HG02642 (cell line): ENCODE measurements around the gene NCOA3.

Experiments
- ATAC-seq: cut with Tn5 transposase; IDR thresholded peaks from one replicate; pipeline ENCODE4 v1.9.1; 2021; ENCODE audit warnings: mild to moderate bottlenecking; ENCODE audit not compliant: unreplicated experiment, poor library complexity

NCOA3 gene

DNA sequence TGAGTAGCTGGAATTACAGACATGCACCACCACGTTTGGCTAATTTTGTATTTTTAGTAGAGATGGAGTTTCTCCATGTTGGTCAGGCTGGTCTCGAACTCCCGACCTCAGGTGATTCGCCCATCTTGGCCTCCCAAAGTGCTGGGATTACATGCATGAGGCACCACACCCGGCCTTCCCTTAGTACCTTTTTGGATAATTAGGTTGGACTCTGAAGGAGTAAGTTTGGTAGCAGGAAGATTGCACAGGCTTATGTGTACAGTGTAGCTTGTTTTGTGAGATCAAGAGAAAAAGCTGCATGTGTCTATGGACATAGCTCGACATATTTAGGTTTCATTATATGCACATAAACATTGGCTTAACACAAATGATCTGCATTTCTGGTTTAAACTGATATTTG, 116.8 kb downstream of the NCOA3 start:
- no peak for ATAC-seq

DNA sequence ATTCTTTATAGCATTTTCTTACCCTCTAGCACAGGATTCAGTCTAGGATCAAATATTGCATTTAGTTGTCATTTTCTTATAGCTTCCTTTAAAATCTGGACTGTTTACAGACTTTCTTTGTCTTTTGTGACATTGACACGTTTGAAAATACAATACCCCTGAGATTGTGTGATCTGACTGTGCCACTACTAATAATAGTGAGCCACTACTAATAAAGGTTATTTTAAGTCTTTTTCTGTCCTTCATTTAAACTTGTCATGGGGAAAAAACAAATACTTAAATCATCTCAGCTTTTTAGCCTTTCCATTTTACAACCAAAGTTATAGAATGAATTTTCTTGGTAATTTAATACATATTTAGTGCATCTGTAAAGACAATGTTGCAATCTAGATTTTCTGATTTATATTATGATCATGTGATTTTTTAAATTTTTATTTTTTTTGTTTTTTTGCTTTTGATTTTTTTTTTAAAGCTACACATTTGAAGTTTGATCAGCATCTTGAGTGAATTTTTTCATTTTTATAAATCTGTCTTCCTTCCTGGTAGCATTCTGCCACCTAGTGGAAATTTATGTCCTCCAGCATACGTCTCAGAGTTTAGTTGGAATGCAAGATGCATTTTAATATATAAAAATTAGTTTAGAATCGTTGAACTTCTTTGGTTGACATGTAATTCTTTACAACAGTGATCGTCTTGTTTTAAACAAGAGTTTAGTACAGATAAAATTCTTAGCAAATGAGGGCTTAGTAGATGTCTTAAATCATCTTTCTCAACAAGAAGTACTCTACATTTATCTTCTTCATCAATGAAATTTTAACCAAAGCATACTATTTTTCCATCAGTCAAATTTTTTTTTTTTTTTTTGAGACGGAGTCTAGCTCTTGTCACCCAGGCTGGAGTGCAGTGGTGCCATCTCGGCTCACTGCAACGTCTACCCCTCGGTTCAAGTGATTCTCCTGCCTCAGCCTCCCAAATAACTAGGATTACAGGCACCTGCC, 119.4 kb downstream of the NCOA3 start:
- ATAC-seq = no peak

DNA sequence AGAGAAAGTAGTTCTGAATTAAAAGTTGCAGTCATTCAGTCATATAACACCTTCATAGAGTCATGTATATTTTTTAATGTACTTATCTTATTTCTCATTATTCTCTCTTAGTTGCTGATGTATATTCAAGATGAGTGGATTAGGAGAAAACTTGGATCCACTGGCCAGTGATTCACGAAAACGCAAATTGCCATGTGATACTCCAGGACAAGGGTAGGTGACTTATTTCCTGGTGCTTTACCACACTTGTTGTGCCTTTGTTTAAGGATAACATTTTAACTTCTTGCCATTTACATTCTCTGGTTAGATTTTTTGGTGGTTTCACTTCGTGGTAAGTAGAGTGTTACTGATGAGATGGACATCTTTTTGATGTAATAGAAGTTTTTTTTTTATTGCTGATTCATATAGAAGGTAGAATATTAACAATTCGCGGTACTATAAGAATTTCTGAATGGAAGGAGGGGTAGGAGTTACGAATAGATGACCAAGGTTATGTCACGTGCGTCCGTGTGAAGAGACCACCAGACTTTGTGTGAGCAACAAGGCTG, 120.5 kb downstream of the NCOA3 start:
- ATAC-seq = no peak

DNA sequence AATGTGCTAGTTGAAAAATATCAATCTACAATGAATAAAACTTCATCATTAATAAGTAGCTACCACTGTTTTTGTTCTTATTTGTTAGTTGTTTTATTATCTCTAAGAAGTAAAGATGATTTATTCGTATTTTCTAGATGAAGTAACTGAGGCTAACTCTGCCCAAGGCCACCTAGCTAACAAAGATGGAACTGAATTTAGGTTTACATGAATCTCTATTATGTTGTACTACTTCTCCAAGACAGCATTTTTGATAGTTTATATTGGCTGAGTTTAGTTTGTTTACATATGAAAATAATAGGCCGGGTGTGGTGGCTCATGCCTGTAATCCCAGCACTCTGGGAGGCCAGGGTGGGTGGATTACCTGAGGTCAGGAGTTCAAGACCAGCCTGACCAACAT, 121.5 kb downstream of the NCOA3 start:
- no peak for ATAC-seq

DNA sequence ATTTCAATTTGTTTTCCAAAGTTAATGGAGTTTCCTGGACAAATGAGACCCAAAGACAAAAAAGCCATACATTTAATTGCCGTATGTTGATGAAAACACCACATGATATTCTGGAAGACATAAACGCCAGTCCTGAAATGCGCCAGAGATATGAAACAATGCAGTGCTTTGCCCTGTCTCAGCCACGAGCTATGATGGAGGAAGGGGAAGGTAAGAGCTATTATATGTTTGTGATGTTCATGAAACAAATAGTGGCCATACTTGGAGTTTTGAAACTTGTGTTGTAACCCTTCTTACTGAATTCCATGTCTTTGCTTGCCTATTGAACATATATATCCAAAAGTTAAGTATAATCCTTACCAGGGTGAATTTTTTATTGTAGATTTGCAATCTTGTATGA, 125.9 kb downstream of the NCOA3 start:
- ATAC-seq = no peak

DNA sequence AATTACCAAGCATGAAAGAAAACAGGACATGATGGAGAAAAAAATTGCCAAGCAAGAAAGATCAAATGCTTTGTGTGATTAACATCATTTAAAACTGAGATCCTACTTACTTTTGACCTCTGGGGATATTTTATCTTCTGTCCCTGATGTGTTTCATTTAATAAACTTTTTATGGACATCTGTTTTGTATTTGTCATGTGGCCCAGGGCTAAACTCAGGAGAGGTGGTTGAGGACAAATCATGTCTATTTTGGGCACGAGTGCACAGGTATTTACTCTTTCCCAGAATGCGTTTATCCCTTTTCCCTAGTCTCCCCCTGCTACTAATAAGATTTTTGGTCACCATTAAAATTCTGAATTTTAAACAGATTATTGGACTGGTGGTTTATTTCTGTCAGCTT, 128.2 kb downstream of the NCOA3 start:
- ATAC-seq = no peak

DNA sequence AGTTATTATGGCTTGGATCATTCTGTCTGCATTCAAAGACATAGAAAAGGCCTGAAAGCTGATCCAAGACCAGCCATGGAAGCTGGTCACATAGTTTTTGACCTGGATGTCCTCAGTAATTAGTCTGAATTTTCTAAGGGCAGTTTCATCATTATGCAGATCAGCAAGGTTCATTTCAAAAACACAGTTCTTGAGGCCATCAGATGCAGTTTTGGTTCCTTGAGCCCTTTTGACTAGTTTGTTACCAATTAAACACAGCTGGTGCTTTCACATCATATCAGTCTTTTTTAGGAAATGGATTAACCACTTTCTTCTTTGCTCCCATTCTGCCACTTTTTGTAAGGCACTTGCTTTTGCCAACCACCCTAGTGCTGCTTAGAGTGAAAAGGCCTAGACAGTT, 129.4 kb downstream of the NCOA3 start:
- no peak for ATAC-seq

DNA sequence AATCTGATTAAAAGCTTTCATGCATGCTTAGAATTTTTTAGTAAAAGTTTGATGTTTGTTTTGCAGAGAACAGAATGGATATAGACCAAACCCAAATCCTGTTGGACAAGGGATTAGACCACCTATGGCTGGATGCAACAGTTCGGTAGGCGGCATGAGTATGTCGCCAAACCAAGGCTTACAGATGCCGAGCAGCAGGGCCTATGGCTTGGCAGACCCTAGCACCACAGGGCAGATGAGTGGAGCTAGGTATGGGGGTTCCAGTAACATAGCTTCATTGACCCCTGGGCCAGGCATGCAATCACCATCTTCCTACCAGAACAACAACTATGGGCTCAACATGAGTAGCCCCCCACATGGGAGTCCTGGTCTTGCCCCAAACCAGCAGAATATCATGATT, 133.6 kb downstream of the NCOA3 start:
- ATAC-seq = no peak

DNA sequence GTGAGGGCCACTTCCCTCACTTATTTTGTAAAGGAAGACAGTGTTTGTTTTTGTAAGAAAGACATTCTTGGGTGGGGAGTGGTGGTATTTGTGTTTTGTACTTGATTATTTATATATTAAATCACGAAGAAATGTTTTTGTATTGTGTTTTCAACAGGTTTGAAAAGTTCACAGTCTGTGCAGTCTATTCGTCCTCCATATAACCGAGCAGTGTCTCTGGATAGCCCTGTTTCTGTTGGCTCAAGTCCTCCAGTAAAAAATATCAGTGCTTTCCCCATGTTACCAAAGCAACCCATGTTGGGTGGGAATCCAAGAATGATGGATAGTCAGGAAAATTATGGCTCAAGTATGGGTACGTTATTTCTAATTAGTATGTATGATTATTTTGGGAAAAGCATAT, 137.2 kb downstream of the NCOA3 start:
- ATAC-seq = no peak

DNA sequence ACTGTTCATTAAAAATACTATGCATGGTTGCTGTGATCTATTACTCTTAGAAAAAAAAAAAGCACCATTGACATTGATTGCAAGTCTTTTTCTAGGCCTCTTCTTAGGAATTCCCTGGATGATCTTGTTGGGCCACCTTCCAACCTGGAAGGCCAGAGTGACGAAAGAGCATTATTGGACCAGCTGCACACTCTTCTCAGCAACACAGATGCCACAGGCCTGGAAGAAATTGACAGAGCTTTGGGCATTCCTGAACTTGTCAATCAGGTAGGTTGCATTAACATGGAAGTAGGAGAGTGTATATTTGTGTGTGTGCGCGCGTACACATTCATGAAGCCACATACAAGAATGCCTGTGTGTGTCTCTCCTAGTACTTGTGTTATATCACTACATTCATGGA, 140.4 kb downstream of the NCOA3 start:
- no peak for ATAC-seq

DNA sequence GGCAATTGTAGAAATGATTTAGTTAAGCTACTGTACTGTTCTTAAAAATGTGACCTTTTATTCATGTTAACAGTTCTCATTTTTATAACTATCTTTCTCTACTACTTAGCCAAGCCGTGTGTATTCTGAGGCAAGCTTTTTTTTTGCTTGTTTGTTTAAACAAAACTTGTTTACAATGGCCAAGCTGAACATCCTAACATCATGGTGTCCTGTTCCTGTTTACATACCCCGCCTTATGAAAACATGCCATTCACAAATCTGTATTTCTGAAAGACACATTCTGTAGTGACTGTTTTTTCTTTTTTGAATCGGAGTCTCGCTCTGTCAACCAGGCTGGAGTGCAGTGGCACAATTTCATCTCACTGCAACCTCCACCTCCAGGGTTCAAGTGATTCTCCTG, 140.9 kb downstream of the NCOA3 start:
- ATAC-seq = no peak

DNA sequence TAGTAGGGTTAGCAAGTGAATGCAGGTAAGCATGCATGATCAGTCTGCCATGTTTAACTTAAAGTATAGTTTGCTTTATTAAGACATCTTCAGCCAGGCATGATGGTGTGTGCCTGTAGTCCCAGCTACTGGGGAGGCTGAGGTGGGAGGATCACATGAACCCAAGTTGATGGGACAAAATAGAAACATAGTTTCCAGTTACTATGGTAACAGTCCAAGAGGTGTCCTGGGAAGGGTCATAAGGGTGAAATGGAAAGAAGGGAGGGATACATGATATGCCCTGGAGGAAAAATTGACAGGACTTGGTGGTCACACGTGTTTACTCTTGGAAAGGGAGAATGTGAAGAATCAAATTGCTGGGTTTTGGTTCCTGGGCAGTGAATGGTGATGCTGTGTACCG, 143.9 kb downstream of the NCOA3 start:
- no peak for ATAC-seq

DNA sequence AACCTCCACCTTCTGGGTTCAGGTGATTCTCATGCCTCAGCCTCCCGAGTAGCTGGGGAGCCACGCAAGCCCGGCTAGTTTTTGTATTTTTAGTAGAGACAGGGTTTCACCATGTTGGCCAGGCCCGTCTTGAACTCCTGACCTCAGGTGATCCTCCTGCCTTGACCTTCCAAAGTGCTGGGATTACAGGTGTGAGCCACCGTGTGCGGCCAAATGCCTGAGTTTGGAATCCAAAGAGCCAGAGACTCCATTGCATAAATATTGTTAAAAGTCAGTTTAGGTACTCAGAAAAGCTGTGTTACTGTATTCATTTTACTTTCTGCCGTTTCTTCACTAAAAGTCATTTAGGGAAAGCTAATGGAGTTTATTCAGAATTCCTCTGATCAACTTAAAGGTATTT, 146.3 kb downstream of the NCOA3 start:
- no peak for ATAC-seq

DNA sequence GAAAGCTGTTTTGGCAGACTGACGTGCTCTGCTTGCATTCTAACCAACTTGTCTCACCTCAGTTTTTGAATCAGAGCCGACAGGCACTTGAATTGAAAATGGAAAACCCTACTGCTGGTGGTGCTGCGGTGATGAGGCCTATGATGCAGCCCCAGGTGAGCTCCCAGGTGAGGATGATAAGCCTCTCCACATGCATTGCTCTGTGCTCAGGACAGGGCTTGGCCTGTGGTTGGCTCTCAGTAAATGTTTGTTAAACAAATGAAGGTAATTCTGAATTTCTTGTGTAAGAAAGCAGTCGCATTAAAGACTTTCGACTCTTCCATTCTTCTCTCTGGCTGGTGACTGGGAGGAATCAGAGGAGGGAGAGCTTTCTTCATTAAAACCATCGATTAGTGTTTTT, 147.3 kb downstream of the NCOA3 start:
- no peak for ATAC-seq

DNA sequence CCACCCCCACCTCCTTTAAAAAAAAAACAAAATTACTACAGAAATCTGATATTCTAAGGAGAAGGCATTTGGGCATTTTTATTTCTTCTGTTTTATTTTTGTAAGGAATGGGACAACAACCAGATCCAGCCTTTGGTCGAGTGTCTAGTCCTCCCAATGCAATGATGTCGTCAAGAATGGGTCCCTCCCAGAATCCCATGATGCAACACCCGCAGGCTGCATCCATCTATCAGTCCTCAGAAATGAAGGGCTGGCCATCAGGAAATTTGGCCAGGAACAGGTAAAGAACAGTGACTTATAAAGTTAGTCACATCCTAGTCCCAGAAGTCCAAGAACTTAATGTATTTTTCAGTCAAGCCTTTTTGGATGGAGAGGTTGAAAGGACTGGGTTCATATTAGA, 150.6 kb downstream of the NCOA3 start:
- no peak for ATAC-seq

DNA sequence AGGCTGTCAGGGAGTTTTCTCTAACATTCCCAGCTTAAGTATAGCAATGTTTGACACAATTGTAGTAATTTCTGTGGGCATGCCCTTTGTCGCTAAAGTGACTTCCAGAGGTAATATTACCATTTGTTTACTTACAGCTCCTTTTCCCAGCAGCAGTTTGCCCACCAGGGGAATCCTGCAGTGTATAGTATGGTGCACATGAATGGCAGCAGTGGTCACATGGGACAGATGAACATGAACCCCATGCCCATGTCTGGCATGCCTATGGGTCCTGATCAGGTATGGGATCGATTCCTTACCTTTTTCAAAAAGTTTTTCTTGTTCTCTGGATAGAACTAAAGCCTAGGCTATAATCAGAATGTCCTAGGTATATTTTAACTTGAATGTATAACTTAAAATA, 151.1 kb downstream of the NCOA3 start:
- no peak for ATAC-seq

DNA sequence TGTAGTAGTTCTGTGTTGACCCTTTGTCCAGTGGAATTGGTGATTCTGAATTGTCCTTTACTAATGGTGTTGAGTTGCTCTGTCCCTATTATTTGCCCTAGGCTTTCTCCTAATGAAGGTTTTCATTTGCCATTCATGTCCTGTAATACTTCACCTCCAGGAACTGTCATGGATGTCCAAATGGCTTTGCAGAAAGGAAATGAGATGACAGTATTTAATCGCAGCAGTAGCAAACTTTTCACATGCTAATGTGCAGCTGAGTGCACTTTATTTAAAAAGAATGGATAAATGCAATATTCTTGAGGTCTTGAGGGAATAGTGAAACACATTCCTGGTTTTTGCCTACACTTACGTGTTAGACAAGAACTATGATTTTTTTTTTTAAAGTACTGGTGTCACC, 152.2 kb downstream of the NCOA3 start:
- ATAC-seq = no peak

DNA sequence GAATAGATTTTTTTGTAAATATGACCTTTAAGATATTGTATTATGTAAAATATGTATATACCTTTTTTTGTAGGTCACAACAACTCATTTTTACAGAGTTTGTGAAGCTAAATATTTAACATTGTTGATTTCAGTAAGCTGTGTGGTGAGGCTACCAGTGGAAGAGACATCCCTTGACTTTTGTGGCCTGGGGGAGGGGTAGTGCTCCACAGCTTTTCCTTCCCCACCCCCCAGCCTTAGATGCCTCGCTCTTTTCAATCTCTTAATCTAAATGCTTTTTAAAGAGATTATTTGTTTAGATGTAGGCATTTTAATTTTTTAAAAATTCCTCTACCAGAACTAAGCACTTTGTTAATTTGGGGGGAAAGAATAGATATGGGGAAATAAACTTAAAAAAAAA, 152.7 kb downstream of the NCOA3 start:
- ATAC-seq = no peak

DNA sequence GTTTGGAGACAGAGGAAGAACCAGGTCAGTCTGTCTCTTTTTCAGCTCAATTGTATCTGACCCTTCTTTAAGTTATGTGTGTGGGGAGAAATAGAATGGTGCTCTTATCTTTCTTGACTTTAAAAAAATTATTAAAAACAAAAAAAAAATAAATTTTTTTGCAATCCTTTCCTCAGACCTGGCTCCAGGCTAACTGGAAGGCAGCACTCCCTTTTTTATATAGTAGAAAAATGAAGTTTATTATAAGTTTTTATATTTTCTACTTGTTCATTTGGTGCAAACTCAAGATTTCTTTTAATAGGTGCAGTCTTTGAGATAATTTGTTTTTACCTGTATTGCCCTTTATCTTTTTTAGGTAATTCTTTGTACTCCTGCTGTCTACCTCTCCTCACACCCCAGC, 153.9 kb downstream of the NCOA3 start:
- ATAC-seq = no peak

DNA sequence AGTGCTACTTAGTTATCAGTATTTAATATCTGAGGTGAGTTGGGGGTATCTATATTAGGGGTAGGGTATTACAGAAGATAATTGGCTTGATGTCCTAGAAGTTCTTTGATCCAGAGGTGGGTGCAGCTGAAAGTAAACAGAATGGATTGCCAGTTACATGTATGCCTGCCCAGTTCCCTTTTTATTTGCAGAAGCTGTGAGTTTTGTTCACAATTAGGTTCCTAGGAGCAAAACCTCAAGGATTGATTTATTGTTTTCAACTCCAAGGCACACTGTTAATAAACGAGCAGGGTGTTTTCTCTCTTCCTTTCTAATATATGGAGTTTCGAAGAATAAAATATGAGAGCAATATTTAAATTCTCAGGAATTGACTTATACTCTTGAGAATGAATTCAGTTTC, 154.6 kb downstream of the NCOA3 start:
- no peak for ATAC-seq

DNA sequence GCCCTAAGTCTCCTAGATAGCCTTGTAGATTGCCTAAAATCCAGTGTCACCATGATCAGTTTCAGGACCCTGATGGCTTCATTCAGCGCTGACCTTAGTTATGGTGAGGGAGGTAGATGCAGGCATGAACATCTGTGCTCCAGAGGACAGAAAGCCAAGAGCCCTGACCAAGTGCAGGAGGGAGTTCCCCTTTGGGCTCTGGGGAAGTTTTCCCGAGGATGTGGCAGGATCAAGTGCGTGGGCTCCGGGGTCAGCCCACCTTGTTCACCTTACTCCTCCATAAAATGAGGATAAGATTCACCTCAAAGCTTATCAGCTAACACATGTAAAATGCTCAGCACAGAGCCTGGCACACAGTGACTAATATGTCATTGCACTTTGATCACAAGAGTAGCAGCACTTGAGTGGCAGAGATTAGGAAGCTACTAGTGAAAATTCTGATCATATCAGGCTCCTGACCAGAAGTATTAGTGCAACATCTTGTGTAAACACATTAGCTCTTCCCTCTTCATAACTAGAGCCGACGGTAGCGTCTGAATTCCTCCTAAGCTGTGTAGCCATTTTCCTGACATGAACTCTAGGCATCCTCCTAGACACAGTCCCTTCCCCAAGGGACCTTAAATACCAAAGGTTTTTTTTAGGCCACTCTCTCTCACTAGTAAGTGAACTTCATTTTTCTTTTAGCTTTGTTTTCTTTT, 158.4 kb downstream of the NCOA3 start:
- ATAC-seq = no peak

DNA sequence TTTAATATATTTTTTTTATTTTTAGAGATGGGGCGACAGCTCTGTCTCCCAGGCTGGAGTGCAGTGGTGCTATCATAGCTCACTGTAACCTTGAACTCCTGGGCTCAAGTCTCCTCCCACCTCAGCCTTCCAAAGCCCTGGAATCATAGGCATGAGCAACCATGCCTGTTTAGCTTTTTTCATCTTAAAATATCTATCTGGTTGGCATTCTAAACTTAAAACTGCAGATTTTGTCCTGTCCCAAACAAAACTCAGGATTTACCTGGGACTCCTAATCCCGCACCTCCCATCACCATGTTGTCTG, 158.9 kb downstream of the NCOA3 start:
- no peak for ATAC-seq
